ENCODE data around the gene DNAJC16.
"Not testable (repeated sequence)": the region's sequence is repeated elsewhere in the genome, so short reads cannot be mapped to it uniquely, and the experiment has no call there.

DNAJC16 gene

GRCh38 chr1:15482455-15482854 is 44.2 kb upstream of the DNAJC16 start:
- not testable (repeated sequence) for H2AK5ac ChIP-seq (ENCODE audit: low read length, severe bottlenecking); H3K9ac ChIP-seq (ENCODE audit: low read length); H3K14ac ChIP-seq (ENCODE audit: low read length in 2 of 2); H2AFZ ChIP-seq (ENCODE audit: low read depth, low read length); H3K9me3 ChIP-seq (ENCODE audit: control insufficient read depth, low read length); H3K4me2 ChIP-seq (ENCODE audit: low read length, poor library complexity, severe bottlenecking); H2BK12ac ChIP-seq (ENCODE audit: low read length in 2 of 2); H3K4me3 ChIP-seq (ENCODE audit: insufficient read depth in 1 of 2, low read depth in 1 of 2, low read length in 2 of 2); H2BK5ac ChIP-seq (ENCODE audit: low read depth, low read length, poor library complexity, severe bottlenecking); DNase-seq; H3K4me1 ChIP-seq (ENCODE audit: control insufficient read depth, insufficient read depth, low read depth, low read length); H3K18ac ChIP-seq (ENCODE audit: low read depth in 1 of 2, low read length in 2 of 2); H4K91ac ChIP-seq (ENCODE audit: low read length); H3K27ac ChIP-seq (ENCODE audit: low read length, poor library complexity, severe bottlenecking); H3K27me3 ChIP-seq (ENCODE audit: control insufficient read depth in 1 of 2, insufficient read depth in 1 of 2, low read length in 2 of 2); H2BK15ac ChIP-seq (ENCODE audit: low read depth, poor library complexity, severe bottlenecking); H3K79me1 ChIP-seq (replicated peaks; ENCODE audit: low read length, poor library complexity, severe bottlenecking); H3K23ac ChIP-seq (ENCODE audit: low read length in 2 of 2); H2BK120ac ChIP-seq (ENCODE audit: low read depth, low read length); H4K8ac ChIP-seq (ENCODE audit: low read length); H3K4ac ChIP-seq (ENCODE audit: low read depth in 1 of 2, low read length in 2 of 2)
- peaks cover 0 to 16% of the 10 kb centered on the region in 2 experiments for H3K36me3 ChIP-seq (ENCODE audit: control insufficient read depth in 1 of 2, insufficient read depth in 2 of 2, low read depth in 1 of 2, low read length in 2 of 2)
- WGBS = 93% methylated on average over 6 of the region's 6 CpGs

GRCh38 chr1:15482983-15483543 is 43.6 kb upstream of the DNAJC16 start:
- not testable (repeated sequence) for DNase-seq; H3K4me3 ChIP-seq (ENCODE audit: insufficient read depth in 1 of 2, low read depth in 1 of 2, low read length in 2 of 2); H2BK120ac ChIP-seq (ENCODE audit: low read depth, low read length); H3K27ac ChIP-seq (ENCODE audit: low read length, poor library complexity, severe bottlenecking); H3K4me1 ChIP-seq (ENCODE audit: control insufficient read depth, insufficient read depth, low read depth, low read length); H2AK5ac ChIP-seq (ENCODE audit: low read length, severe bottlenecking); H3K9me3 ChIP-seq (ENCODE audit: control insufficient read depth, low read length); H2AFZ ChIP-seq (ENCODE audit: low read depth, low read length); H3K14ac ChIP-seq (ENCODE audit: low read length in 2 of 2); H3K4ac ChIP-seq (ENCODE audit: low read depth in 1 of 2, low read length in 2 of 2); H3K23ac ChIP-seq (ENCODE audit: low read length in 2 of 2); H2BK15ac ChIP-seq (ENCODE audit: low read depth, poor library complexity, severe bottlenecking); H3K4me2 ChIP-seq (ENCODE audit: low read length, poor library complexity, severe bottlenecking); H2BK12ac ChIP-seq (ENCODE audit: low read length in 2 of 2); H4K8ac ChIP-seq (ENCODE audit: low read length); H3K18ac ChIP-seq (ENCODE audit: low read depth in 1 of 2, low read length in 2 of 2); H3K79me1 ChIP-seq (replicated peaks; ENCODE audit: low read length, poor library complexity, severe bottlenecking); H3K9ac ChIP-seq (ENCODE audit: low read length); H3K27me3 ChIP-seq (ENCODE audit: control insufficient read depth in 1 of 2, insufficient read depth in 1 of 2, low read length in 2 of 2); H4K91ac ChIP-seq (ENCODE audit: low read length); H2BK5ac ChIP-seq (ENCODE audit: low read depth, low read length, poor library complexity, severe bottlenecking)
- H3K36me3 ChIP-seq (ENCODE audit: control insufficient read depth in 1 of 2, insufficient read depth in 2 of 2, low read depth in 1 of 2, low read length in 2 of 2) = peaks cover 0 to 16% of the 10 kb centered on the region in 2 experiments
- 88% methylated on average over 9 of the region's 16 CpGs for WGBS

- H3K27ac ChIP-seq (ENCODE audit: low read length, poor library complexity, severe bottlenecking) = no peak overlapping the region
- H3K23ac ChIP-seq (ENCODE audit: low read length in 2 of 2) = no peak overlapping the region
- H3K9me3 ChIP-seq (ENCODE audit: control insufficient read depth, low read length) = no peaks in the 10 kb centered on the region
- DNase-seq = no peak
- no peak overlapping the region for H3K9ac ChIP-seq (ENCODE audit: low read length)
- H3K4me2 ChIP-seq (ENCODE audit: low read length, poor library complexity, severe bottlenecking) = no peak overlapping the region
- WGBS = 92% methylated on average over 2 of the region's 2 CpGs
- H3K27me3 ChIP-seq (ENCODE audit: control insufficient read depth in 1 of 2, insufficient read depth in 1 of 2, low read length in 2 of 2) = no peaks in the 10 kb centered on the region
- no peak overlapping the region for H2BK15ac ChIP-seq (ENCODE audit: low read depth, poor library complexity, severe bottlenecking)
- no peak overlapping the region for H4K91ac ChIP-seq (ENCODE audit: low read length)
- no peaks in the 10 kb centered on the region for H3K4me1 ChIP-seq (ENCODE audit: control insufficient read depth, insufficient read depth, low read depth, low read length)
- H3K36me3 ChIP-seq (ENCODE audit: control insufficient read depth in 1 of 2, insufficient read depth in 2 of 2, low read depth in 1 of 2, low read length in 2 of 2) = peaks cover 0 to 16% of the 10 kb centered on the region in 2 experiments
- H3K4me3 ChIP-seq (ENCODE audit: insufficient read depth in 1 of 2, low read depth in 1 of 2, low read length in 2 of 2) = no peak overlapping the region
- H3K79me1 ChIP-seq (replicated peaks; ENCODE audit: low read length, poor library complexity, severe bottlenecking) = no peaks in the 10 kb centered on the region
- no peak overlapping the region for H2BK12ac ChIP-seq (ENCODE audit: low read length in 2 of 2)
- H3K14ac ChIP-seq (ENCODE audit: low read length in 2 of 2) = no peak overlapping the region
- no peak overlapping the region for H2BK120ac ChIP-seq (ENCODE audit: low read depth, low read length)
- no peak overlapping the region for H2BK5ac ChIP-seq (ENCODE audit: low read depth, low read length, poor library complexity, severe bottlenecking)
- no peak overlapping the region for H3K4ac ChIP-seq (ENCODE audit: low read depth in 1 of 2, low read length in 2 of 2)
- H4K8ac ChIP-seq (ENCODE audit: low read length) = no peak overlapping the region
- H2AK5ac ChIP-seq (ENCODE audit: low read length, severe bottlenecking) = no peak overlapping the region
- no peak overlapping the region for H2AFZ ChIP-seq (ENCODE audit: low read depth, low read length)
- no peak overlapping the region for H3K18ac ChIP-seq (ENCODE audit: low read depth in 1 of 2, low read length in 2 of 2)
Measured at GRCh38 chr1:15483971-15484370, 42.7 kb upstream of the DNAJC16 start.

GRCh38 chr1:15484443-15484842 is 42.2 kb upstream of the DNAJC16 start:
- WGBS = 100% methylated on average over 1 of the region's 6 CpGs
- H2BK120ac ChIP-seq (ENCODE audit: low read depth, low read length); H3K4me2 ChIP-seq (ENCODE audit: low read length, poor library complexity, severe bottlenecking); H3K9me3 ChIP-seq (ENCODE audit: control insufficient read depth, low read length); DNase-seq; H3K79me1 ChIP-seq (replicated peaks; ENCODE audit: low read length, poor library complexity, severe bottlenecking); H3K27me3 ChIP-seq (ENCODE audit: control insufficient read depth in 1 of 2, insufficient read depth in 1 of 2, low read length in 2 of 2); H3K4me1 ChIP-seq (ENCODE audit: control insufficient read depth, insufficient read depth, low read depth, low read length); H2AFZ ChIP-seq (ENCODE audit: low read depth, low read length); H3K14ac ChIP-seq (ENCODE audit: low read length in 2 of 2); H2AK5ac ChIP-seq (ENCODE audit: low read length, severe bottlenecking); H2BK15ac ChIP-seq (ENCODE audit: low read depth, poor library complexity, severe bottlenecking); H4K8ac ChIP-seq (ENCODE audit: low read length); H3K9ac ChIP-seq (ENCODE audit: low read length); H2BK5ac ChIP-seq (ENCODE audit: low read depth, low read length, poor library complexity, severe bottlenecking); H3K27ac ChIP-seq (ENCODE audit: low read length, poor library complexity, severe bottlenecking); H4K91ac ChIP-seq (ENCODE audit: low read length); H3K4me3 ChIP-seq (ENCODE audit: insufficient read depth in 1 of 2, low read depth in 1 of 2, low read length in 2 of 2); H2BK12ac ChIP-seq (ENCODE audit: low read length in 2 of 2); H3K23ac ChIP-seq (ENCODE audit: low read length in 2 of 2); H3K4ac ChIP-seq (ENCODE audit: low read depth in 1 of 2, low read length in 2 of 2); H3K18ac ChIP-seq (ENCODE audit: low read depth in 1 of 2, low read length in 2 of 2): not testable (repeated sequence)
- peaks cover 0 to 20% of the 10 kb centered on the region in 2 experiments for H3K36me3 ChIP-seq (ENCODE audit: control insufficient read depth in 1 of 2, insufficient read depth in 2 of 2, low read depth in 1 of 2, low read length in 2 of 2)

All from mesenchymal stem cell (in vitro differentiated cells and primary cell).